NCI-H2227 (cell line): ENCODE data around the gene ARFGEF3.
"Not testable (repeated sequence)": the region's sequence is repeated elsewhere in the genome, so short reads cannot be mapped to it uniquely, and the experiment has no call there.

Source experiments
- DNase-seq: peaks from one replicate; lab custom pipeline; 2025; ENCODE audit not compliant: unreplicated experiment; lab: John Stamatoyannopoulos, UW

Gene ARFGEF3

DNA sequence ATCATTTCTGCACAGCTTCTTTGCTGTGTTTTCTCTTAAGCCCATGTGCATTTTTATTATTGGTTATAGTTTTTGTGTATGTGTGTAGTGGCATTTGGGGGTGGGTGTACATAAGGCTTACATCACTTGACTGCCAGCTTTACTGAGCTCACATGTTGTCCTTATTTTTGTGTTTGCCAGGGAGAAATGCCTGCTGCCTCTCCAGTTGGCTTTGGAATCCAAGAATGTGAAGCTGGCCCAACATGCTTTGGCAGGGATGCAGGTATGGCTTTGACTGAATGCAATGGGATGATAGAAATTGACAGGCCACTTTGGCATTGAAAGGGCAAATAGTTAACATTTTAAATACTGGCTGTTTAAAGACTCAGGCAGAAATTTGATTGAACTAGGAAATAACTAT lies 45.1 kb downstream of the ARFGEF3 start:
- no peak for DNase-seq

- DNase-seq: no peak
Observed at GRCh38 chr6:138211048-138211581, 49.4 kb downstream of the ARFGEF3 start.

DNA sequence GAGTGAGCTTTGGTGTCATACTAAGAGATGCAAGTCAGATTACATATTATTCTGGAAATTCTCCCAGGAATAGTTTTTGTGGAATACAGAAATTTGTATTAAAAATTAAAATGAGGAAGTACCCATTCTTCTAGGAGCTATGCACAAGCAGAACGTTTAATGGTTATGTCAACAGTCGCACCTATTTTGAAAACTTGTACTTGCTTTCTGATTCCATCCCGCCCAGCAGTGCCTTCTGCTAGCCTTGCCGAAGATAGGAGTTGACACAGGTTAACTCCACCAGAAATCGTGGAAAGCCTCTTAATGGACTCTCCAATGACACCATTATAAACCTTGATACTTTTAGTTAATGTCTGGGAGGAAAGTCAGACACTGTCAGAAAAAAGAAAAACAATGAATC lies 49.9 kb downstream of the ARFGEF3 start:
- DNase-seq: no peak

- DNase-seq: not testable (repeated sequence)
Observed at GRCh38 chr6:138212530-138212929, 50.8 kb downstream of the ARFGEF3 start.

DNA sequence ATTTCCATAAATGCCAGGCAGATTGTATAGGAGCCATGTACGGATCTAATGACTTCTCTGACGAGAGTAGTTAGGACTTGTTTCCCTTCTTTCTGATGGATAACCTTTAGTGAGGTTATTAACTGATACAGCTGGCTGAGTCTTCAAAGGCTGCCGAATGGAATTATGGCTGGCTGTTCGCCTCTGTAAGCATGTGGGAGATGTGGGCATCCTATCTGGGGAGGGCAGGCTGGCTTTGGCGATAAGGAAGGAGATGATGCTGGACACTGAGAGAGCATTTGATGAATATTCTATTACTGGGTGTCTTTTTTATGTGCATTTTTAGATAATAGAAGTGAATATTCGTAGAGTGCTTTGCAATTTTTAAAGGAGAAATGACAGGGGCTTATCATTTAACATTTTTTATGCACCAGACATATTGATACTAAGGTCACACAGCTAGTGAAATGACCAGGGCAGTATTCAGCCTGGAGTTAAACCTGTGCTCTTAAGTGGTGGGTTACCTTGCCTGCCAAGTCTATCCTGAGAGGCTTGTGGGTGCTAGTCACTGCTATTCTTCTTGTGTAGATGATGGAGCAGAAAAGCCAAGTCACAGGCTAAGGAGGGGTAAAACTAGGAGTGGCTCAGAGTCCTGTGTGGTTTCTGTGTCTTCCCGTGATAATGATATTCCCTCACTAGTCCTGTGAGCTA lies 53.5 kb downstream of the ARFGEF3 start:
- DNase-seq: no peak

DNA sequence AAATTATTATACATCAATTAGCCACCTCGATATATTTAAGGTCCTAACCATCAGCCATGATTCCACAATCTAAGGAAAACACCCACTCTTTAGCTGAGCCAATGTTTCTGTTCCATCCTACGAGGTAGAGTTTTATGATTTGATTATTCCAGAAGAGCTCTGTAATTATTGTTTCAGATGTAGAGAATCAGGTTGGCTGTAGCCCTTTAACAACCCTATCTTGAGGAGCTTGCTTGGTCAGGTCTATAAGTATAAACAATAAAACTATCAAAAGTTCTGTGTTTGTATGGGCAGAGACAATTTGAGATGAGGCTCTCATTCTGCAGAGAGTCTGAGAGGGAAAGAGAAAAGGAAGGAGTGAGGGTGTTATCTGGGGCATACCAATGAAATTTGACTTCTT lies 56.7 kb downstream of the ARFGEF3 start, which contains the start of gene PBOV1:
TSS of gene PBOV1 (minus strand) at position 43 of the 400 bp plus-strand sequence. CDS start 96 bp downstream, outside the sequence.
- no peak for DNase-seq

GRCh38 chr6:138219398-138219797 lies 57.7 kb downstream of the ARFGEF3 start:
- DNase-seq: no peak

DNA sequence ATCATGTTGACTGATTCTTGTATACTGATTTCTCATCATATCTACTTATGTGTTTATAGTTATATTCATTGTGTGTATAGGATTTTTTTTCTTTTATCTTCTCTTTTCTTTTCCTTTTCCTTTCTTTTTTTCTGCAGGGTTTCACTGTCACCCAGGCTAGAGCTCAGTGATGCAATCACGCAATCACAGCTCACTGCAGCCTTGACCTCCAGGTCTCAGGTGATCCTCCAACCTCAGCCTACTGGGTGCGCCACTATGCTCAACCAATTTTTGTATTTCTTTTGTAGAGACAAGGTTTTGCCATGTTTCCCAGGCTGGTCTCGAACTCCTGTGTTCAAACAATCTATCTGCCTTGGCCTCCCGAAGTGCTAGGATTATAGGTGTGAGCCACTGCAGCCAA lies 58.2 kb downstream of the ARFGEF3 start:
- DNase-seq: no peak

DNA sequence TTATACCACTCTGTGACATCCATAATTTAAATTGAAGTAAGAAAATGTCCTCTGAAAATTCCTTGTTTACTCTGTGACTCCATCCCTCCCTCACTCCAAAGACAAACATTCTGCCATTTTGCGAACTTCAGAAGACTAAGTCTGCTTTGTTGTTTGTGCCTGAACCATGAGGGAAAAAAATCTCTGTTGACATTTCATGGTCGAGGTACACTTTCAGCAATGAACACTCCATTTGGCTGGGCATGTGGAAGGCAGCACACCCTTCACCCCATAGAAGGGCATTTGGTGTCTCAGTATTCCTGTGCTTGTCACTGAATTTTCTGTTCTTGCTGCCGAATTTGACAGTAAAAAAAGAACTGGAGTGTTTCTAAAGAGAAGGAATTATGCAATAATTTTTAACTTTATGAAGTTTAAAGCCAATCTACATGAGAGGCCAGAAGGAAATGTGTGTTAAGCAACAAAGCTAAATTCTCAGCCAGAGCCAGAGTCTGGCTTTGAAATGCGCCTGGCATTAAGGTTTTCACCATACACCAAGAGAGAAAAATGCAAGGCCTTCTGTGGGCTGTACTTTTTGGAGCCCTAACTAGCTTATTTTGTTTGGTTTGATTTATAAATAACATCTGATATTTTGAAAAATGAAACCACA lies 61.3 kb downstream of the ARFGEF3 start:
- no peak for DNase-seq

GRCh38 chr6:138225953-138226352 lies 64.2 kb downstream of the ARFGEF3 start:
- DNase-seq: no peak

GRCh38 chr6:138226700-138227315 lies 65.1 kb downstream of the ARFGEF3 start:
- no peak for DNase-seq

- no peak for DNase-seq
Observed at GRCh38 chr6:138227316-138227781, 65.6 kb downstream of the ARFGEF3 start.

DNA sequence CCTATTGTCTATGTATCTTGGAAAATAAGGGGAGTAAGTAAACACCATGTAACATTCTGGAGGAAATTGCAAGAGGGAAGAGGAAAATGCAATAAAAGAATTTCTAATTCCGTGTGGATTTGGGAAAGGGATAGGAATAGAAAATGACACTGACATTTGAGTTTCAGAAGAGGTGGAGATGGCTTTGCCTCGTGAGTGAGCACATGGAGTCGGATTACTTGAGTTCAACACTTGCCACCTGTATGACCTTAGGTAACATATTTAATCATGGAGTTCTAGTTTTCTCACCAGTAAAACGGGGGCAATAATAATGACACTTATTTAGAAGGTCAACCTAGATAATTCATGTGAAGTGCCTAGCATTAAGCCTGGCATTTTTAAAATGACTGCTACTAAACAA lies 67.3 kb downstream of the ARFGEF3 start:
- DNase-seq: no peak

DNA sequence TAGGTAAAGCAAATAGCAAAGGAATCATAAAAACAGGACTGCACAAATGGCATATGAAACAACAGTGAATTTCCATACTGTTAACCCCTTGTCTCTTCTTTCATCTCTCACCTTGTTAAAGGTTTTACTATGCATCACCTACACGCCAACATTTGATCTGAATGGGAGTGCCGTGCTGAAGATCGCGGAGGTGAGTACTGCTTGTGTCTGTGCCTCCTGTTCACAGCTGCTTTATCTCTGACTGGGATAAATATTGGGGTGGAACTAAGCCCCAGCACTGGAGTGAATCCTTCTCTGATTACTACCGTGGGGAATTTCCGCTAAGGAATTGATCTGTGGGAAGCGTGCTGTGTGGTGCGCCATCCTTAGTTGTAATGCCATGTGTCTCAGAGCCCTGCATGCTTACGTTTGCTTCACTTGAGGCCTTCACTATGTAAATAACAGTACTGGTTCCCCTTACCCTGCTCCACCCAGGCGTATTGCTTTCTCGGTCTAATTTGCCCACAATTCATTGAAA lies 68.0 kb downstream of the ARFGEF3 start:
- DNase-seq: no peak

- no peak for DNase-seq
Observed at GRCh38 chr6:138230221-138230620, 68.5 kb downstream of the ARFGEF3 start.

GRCh38 chr6:138230759-138231380 lies 69.1 kb downstream of the ARFGEF3 start:
- no peak for DNase-seq

- no peak for DNase-seq
Observed at GRCh38 chr6:138231381-138231886, 69.7 kb downstream of the ARFGEF3 start.

GRCh38 chr6:138234363-138234762 lies 72.6 kb downstream of the ARFGEF3 start:
- DNase-seq: no peak

DNA sequence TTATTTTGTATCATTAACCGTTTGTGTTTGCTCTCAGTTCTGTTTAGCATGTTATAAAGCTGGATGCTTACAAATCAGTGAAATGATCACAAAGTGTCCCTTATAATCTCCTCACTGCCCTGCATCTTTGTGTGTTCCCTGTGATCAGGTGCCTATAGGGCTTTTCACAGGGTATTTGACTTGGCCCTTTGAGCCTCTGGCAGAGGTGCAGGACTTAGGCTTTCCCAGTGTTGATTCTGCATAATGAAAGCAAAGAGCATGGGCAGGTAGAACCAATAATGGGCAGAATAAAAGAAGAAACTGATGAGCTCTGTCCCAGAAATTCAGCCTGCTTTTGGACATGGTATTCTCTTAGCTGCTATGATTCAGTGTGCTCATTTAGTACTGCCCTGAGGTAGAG lies 73.5 kb downstream of the ARFGEF3 start:
- no peak for DNase-seq

DNA sequence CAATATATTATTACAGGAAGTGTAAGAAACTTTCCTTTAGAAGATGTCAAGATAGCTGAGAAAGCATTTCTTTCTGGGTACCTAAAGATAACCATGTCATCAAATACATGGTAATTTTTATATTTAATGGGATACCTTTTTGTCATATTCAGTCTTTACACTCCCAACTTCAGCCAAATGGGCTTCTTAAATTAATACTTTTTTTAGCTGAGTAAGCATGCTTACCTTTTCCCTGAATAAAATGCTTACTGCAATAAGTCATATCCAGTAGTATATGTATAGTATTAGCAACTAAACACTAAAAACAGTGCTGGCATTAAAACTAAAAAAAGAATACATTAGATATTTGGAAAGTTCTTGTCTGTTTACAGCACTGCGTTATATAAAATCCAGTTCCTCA lies 74.0 kb downstream of the ARFGEF3 start:
- no peak for DNase-seq

DNA sequence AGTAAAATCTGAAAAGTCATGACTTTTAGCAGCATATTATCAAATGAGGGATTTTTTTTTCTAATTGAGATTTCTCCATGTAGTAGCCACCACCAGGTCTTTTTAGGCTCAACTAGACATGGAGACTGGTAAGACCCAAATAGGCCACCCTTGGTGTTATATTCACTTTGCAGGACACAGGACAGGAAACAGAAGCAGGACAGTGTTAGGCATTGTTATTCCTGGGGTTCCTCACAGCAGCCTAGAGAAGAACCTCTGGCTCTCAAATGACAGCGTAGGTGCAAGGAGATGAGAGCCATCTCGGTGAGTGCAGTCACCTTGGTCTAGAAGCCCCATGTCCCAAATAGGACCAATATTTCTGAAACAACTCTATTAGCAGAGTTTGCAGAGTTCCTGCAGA lies 75.7 kb downstream of the ARFGEF3 start:
- no peak for DNase-seq
